A549 (cell line): ENCODE data around the gene TJP1.

ENCODE experiments used
- BHLHE40 ChIP-seq: IDR thresholded peaks from 2 replicates; pipeline ENCODE4 v1.6.1; 2012; ENCODE audit warnings: low read depth, low read length, inconsistent platforms
- EP300 ChIP-seq, 2 experiments: fragments of >200 bp; sonication (Bioruptor Twin); formaldehyde crosslinking; IDR thresholded peaks; 2 replicates in 1 of 2; 3 replicates in 1 of 2; pipeline ENCODE4 v1.6.1; 2016 to 2017
- ESRRA ChIP-seq: fragments of 150-350 bp; IDR thresholded peaks from 2 replicates; pipeline ENCODE4 v1.6.1; 2014; ENCODE audit warnings: mild to moderate bottlenecking, low read length, borderline replicate concordance
- JUN ChIP-seq, 2 experiments: fragments of >200 bp; sonication (Bioruptor Twin); formaldehyde crosslinking; IDR thresholded peaks; 2 replicates in 1 of 2; 3 replicates in 1 of 2; pipeline ENCODE4 v1.6.1; 2016 to 2017
- MYC ChIP-seq: IDR thresholded peaks from 2 replicates; pipeline ENCODE4 v1.6.1; 2012; ENCODE audit warnings: mild to moderate bottlenecking, inconsistent platforms, low read length, improper control_type of control experiment, borderline replicate concordance
- RAD21 ChIP-seq, 2 experiments: fragments of >200 bp in 1 of 2; sonication (Bioruptor Twin) in 1 of 2; formaldehyde crosslinking in 1 of 2; IDR thresholded peaks in 1 of 2; conservative IDR thresholded peaks in 1 of 2; 2 replicates in 1 of 2; 3 replicates in 1 of 2; pipeline ENCODE4 v1.6.1; 2012 to 2018; ENCODE audit warnings: inconsistent platforms in 1 of 2
- RCOR1 ChIP-seq: fragments of 150-350 bp; IDR thresholded peaks from 2 replicates; pipeline ENCODE4 v1.6.1; 2014; ENCODE audit warnings: antibody characterized with exemption, low read length, low read depth
- SREBF2 ChIP-seq: fragments of 450-650 bp; IDR thresholded peaks from 2 replicates; pipeline ENCODE4 v1.6.1; 2014; ENCODE audit warnings: mild to moderate bottlenecking, moderate library complexity
- TF ChIP-seq, protein P1 (sequence below): fragments of >200 bp; sonication (Bioruptor Twin); formaldehyde crosslinking; IDR thresholded peaks from 3 replicates; pipeline ENCODE4 v1.5.1; 2016
- TF ChIP-seq, protein P2 (sequence below): fragments of 150-350 bp; IDR thresholded peaks from 2 replicates; pipeline ENCODE4 v1.6.1; 2014; ENCODE audit warnings: low read depth, mild to moderate bottlenecking, low read length
- TF ChIP-seq, protein P3 (sequence below): IDR thresholded peaks from 2 replicates; pipeline ENCODE4 v1.6.1; 2012
- TF ChIP-seq, protein P4 (sequence below): fragments of 200-600 bp; sonication (generic); IDR thresholded peaks from 2 replicates; pipeline ENCODE4 v1.6.1; 2016; ENCODE audit warnings: antibody characterized with exemption, mild to moderate bottlenecking, moderate library complexity

DNA sequence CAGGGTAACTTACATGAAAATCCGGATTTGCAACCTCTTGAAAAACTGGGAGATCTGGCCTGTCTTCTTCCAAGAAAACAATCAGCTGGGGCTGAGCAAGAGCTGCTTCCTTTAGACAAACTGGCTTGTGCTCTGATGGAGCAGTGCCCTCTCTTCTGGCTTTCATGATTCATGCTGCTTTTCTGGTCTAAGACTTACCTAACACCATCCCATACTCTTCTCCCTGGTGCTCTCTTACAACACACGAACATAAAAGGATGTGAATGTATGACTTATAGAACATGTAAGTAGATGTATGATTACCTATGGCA, 9.9 kb downstream of the TJP1 start:
- TF ChIP-seq, protein P1, sequence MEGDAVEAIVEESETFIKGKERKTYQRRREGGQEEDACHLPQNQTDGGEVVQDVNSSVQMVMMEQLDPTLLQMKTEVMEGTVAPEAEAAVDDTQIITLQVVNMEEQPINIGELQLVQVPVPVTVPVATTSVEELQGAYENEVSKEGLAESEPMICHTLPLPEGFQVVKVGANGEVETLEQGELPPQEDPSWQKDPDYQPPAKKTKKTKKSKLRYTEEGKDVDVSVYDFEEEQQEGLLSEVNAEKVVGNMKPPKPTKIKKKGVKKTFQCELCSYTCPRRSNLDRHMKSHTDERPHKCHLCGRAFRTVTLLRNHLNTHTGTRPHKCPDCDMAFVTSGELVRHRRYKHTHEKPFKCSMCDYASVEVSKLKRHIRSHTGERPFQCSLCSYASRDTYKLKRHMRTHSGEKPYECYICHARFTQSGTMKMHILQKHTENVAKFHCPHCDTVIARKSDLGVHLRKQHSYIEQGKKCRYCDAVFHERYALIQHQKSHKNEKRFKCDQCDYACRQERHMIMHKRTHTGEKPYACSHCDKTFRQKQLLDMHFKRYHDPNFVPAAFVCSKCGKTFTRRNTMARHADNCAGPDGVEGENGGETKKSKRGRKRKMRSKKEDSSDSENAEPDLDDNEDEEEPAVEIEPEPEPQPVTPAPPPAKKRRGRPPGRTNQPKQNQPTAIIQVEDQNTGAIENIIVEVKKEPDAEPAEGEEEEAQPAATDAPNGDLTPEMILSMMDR = no peak
- TF ChIP-seq, protein P2, sequence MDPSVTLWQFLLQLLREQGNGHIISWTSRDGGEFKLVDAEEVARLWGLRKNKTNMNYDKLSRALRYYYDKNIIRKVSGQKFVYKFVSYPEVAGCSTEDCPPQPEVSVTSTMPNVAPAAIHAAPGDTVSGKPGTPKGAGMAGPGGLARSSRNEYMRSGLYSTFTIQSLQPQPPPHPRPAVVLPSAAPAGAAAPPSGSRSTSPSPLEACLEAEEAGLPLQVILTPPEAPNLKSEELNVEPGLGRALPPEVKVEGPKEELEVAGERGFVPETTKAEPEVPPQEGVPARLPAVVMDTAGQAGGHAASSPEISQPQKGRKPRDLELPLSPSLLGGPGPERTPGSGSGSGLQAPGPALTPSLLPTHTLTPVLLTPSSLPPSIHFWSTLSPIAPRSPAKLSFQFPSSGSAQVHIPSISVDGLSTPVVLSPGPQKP = no peak
- TF ChIP-seq BHLHE40 (no peak), JUN (IDR thresholded peaks at IDR 0.05) (no peak), RCOR1 (no peak), EP300 (IDR thresholded peaks at IDR 0.05) (no peak), ESRRA (no peak), MYC (no peak), RAD21 (conservative IDR thresholded peaks at IDR 0.05 in 1 of 2, IDR thresholded peaks at IDR 0.05 in 1 of 2) (no peak), SREBF2 (no peak)
- TF ChIP-seq, protein P3, sequence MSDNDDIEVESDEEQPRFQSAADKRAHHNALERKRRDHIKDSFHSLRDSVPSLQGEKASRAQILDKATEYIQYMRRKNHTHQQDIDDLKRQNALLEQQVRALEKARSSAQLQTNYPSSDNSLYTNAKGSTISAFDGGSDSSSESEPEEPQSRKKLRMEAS = no peak
- TF ChIP-seq, protein P4, sequence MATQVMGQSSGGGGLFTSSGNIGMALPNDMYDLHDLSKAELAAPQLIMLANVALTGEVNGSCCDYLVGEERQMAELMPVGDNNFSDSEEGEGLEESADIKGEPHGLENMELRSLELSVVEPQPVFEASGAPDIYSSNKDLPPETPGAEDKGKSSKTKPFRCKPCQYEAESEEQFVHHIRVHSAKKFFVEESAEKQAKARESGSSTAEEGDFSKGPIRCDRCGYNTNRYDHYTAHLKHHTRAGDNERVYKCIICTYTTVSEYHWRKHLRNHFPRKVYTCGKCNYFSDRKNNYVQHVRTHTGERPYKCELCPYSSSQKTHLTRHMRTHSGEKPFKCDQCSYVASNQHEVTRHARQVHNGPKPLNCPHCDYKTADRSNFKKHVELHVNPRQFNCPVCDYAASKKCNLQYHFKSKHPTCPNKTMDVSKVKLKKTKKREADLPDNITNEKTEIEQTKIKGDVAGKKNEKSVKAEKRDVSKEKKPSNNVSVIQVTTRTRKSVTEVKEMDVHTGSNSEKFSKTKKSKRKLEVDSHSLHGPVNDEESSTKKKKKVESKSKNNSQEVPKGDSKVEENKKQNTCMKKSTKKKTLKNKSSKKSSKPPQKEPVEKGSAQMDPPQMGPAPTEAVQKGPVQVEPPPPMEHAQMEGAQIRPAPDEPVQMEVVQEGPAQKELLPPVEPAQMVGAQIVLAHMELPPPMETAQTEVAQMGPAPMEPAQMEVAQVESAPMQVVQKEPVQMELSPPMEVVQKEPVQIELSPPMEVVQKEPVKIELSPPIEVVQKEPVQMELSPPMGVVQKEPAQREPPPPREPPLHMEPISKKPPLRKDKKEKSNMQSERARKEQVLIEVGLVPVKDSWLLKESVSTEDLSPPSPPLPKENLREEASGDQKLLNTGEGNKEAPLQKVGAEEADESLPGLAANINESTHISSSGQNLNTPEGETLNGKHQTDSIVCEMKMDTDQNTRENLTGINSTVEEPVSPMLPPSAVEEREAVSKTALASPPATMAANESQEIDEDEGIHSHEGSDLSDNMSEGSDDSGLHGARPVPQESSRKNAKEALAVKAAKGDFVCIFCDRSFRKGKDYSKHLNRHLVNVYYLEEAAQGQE = no peak
